ENCODE results near the gene MT1M.
"Not testable (repeated sequence)": the region's sequence is repeated elsewhere in the genome, so short reads cannot be mapped to it uniquely, and the experiment has no call there.

MT1M gene

DNA sequence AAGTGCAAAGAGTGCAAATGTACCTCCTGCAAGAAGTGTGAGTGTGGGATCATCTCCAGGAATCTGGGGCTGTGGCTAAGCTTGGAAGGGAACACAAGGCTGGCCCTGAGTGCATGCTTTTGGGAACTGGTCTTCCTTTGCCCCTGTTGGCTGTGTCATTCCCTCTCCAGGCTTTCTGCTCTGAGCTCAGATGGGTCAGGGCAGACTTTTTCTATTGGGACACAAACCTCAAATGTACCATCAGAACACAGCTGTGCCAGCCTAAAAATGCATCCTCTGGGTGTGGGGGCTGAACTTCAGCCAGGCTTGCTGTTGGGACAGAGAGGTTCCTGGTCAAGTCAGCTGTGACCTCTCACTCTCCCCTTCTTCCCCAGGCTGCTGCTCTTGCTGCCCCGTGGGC lies 20.1 kb downstream of the MT1M start:
- no peak for DNase-seq

DNA sequence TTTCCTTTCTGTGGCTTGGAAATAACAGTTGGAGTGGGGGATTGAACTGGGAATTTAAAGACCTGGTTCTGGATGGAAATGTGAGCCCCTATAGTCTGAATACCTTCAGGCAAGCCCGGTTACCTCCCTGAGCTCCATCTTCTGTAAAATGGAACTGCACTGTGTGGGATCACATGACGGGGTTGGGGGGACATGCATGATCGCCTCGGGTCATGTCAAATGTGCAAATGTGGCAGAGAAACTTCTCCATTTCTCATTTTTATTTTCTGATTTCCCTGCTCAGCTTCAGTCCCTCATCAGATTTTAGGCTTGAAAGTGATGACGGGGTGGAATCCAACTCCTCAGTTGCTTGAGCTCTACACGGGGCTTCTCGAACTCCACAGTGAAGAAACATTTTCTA lies 20.8 kb downstream of the MT1M start:
- DNase-seq = no peak

- peak; percentile 18 for DNase-seq
Measured at GRCh38 chr16:56657555-56658326, 25.3 kb downstream of the MT1M start, which contains the start of gene MT1F. TSS of gene MT1F (plus strand) at chr16:56657959. CDS start at chr16:56658059, 100 bp downstream.

GRCh38 chr16:56658327-56658875 lies 25.9 kb downstream of the MT1M start:
- DNase-seq = no peak

DNA sequence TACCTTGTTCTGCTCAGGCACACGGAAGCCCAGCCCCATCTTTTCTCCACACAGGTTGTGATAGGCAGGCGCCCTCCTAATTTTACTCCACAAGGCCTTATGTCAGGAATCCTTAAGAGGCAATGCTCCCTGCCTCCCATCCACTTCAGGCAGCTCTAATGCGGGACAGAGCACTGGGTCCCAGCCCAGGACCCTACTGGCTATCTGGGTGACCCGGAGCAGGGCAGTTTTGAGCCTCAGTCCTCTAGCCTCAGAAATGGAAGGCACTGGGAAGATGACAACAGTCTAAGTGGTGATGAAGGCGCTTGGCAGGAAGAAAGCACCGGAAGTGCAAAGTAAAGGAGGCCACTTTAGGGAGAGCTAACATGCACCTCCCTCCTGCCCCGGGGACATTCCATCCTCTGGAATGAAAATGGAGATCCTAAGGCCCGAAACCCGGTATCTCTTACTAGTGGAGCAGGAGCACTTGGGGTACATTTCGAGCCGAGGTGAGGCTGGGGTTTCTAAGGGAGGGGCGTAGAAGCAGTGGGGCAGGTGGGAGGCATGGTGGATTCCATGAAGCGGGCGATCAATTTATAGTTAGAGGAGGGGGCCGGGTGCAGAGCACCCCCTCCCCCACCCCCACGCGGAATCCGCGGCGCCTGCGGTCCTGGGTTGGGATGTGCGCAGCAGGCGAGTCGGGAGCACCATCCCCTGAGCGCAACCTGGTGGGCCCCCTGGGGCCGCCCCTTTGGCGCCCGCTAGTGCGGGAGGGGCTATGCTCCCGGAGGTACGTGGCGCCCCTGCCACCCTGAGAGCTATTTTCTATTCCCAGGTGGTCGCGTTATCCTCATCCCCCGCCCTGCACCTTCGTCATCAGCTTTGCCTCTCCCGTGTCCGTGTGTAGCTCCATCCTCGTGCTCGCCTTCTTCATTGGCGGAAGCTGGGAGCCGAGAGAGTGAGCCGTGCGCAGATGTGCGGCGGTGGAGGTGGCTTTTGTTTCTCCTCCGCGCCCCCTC lies 30.2 kb downstream of the MT1M start:
- DNase-seq = no peak

- DNase-seq = no peak
Measured at GRCh38 chr16:56664506-56664905, 32.0 kb downstream of the MT1M start.

- DNase-seq = not testable (repeated sequence)
Measured at GRCh38 chr16:56665286-56666261, 33.1 kb downstream of the MT1M start.

- DNase-seq = peak; percentile 29
Measured at GRCh38 chr16:56667581-56668571, 35.4 kb downstream of the MT1M start, which contains the start of gene MT1G. TSS of gene MT1G (minus strand) at chr16:56668065. CDS start at chr16:56667993, 72 bp downstream.

GRCh38 chr16:56669005-56669839 lies 36.8 kb downstream of the MT1M start, which contains the start of gene MT1H:
TSS of gene MT1H (plus strand) at chr16:56669814. CDS start at chr16:56669885, 71 bp downstream.
- DNase-seq = no peak

DNA sequence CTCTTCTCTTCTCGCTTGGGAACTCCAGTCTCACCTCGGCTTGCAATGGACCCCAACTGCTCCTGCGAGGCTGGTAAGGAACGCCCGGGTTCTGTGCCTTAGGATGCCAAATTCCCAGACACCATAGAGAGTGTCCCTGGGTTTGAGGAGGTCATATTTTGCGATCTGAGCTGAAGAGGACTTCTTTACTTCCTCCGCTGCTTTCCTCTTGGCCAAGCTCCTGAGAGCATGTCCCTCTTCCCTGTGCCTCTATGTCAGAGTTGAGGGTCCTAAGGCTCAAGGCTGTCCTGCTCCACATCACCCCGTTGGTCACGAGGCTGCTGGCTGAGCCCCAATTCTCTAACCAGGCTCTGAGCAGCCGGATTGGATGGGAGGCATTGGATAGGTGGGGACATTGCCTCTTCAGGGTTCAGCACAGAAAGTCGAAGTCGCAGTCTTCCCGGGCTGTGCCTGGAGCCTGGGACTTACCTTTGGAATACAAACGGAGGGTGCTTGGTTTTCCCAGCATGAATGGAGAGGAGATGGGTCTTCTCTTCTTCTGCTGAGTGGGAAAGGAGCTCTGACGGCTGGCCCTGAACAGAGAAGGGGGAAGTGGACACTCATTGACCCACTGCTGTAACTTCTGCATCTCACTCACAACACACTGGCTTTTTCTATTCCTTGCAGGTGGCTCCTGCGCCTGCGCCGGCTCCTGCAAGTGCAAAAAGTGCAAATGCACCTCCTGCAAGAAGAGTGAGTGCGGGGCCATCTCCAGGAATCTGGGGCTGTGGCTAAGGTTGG lies 37.6 kb downstream of the MT1M start:
- no peak for DNase-seq

GRCh38 chr16:56670620-56670934 lies 38.1 kb downstream of the MT1M start:
- DNase-seq = no peak

GRCh38 chr16:56671691-56672090 lies 39.2 kb downstream of the MT1M start:
- DNase-seq = not testable (repeated sequence)

DNA sequence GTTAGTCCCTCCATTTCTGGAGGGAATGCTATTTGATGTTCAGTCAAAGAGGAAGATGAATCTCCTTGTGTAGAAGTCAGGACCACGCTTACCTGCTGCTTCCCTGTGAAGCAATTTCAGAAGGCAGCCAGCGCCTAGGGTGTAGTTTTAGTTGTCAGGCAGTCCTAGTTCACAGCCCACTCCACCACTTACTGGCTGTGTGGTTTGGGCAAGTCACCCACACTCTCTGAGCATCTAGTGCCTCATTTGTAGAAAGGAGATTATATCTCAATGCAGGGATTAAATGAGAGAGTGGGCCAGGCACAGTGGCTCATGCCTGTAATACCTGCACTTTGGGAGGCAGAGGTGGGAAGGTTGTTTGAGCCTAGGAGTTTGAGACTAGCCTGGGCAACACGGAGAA lies 39.7 kb downstream of the MT1M start:
- DNase-seq = not testable (repeated sequence)

- DNase-seq = no peak
Measured at GRCh38 chr16:56672761-56673536, 40.5 kb downstream of the MT1M start.

DNA sequence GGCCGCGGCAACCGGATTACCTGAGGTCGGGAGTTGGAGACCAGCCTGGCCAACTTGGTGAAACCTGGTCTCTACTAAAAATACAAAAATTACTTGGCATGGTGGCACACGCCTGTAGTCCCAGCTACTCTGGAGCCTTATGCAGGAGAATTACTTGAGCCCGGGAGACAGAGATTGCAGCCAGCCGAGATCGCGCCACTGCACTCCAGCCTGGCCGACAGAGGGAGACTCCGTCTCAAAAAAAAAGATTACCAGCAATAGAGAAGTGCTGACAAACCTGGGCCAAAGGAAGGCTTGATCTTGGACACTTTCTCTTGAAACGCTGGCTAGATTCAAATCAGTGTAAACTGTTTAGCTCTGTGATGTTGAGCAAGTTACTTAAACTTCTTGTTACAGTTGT lies 41.5 kb downstream of the MT1M start:
- peak; percentile 19 for DNase-seq

- not testable (repeated sequence) for DNase-seq
Measured at GRCh38 chr16:56674570-56674969, 42.1 kb downstream of the MT1M start.

GRCh38 chr16:56675685-56676210 lies 43.3 kb downstream of the MT1M start:
- no peak for DNase-seq

- no peak for DNase-seq
Measured at GRCh38 chr16:56677474-56677873, 45.0 kb downstream of the MT1M start.

Measured in fibroblast of skin of scalp (primary cell).